AML-193 (cell line): Measurements from ENCODE around the gene EXOC4.
"Not testable (repeated sequence)": the region's sequence is repeated elsewhere in the genome, so short reads cannot be mapped to it uniquely, and the experiment has no call there.

Experiments used
- DNase-seq, 2 experiments: peaks; one replicate each; lab custom pipeline; 2025; lab: John Stamatoyannopoulos, UW

The EXOC4 gene

GRCh38 chr7:133987582-133987981 lies 734.7 kb downstream of the EXOC4 start:
- no peak for DNase-seq

DNA sequence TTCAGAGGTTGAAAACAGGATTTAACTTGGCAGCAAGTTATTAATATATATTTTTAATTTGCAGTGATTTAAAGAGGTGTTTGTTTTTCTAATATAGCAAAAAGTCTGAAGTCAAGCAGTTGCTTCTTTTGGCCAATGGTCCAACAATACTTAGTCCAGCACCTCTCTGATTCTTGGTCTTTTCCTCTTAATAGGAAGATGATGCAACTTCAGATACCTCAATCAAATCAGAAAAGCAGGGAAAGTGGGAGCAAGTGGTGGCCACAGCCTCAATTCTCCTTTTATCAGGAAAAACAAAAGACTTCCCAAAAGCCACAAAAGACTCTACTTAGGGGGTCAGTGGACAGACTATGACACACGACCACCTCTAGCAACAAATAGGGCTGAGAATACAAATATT lies 740.7 kb downstream of the EXOC4 start:
- no peak for DNase-seq

GRCh38 chr7:133994100-133994499 lies 741.2 kb downstream of the EXOC4 start:
- DNase-seq = not testable (repeated sequence)

- DNase-seq = no peak
Measured at GRCh38 chr7:133997463-133997862, 744.6 kb downstream of the EXOC4 start.

GRCh38 chr7:133999178-133999577 lies 746.3 kb downstream of the EXOC4 start:
- no peak for DNase-seq

DNA sequence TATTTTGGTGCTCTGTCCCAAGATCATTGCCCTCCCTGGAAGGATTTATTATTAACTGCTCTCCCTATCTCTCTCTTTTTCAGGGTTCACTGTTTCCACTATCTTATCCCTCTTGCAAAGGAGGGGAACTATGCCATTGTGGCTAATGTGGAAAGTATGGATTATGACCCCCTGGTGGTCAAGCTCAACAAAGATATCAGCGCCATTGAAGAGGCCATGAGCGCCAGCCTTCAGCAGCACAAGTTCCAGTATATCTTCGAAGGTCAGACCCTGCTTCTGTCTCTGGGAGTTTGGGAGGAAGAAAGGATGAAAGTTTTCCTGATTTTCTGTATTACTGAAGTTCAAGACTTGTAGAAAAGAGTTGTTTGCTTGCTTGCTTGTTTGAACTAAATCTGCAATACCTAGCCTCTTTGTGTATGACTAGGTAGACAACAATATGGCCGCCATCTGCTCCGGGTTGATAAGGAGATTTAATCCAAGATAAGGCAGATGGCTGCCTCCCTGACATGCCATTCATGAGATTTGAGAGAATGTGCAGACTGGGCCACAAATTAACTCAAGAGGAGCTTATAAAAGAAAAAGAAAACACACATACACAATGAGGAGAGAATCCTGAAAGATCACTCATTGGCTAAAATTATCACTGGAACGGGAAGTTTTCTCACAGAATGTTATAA lies 752.1 kb downstream of the EXOC4 start:
- DNase-seq = no peak

DNA sequence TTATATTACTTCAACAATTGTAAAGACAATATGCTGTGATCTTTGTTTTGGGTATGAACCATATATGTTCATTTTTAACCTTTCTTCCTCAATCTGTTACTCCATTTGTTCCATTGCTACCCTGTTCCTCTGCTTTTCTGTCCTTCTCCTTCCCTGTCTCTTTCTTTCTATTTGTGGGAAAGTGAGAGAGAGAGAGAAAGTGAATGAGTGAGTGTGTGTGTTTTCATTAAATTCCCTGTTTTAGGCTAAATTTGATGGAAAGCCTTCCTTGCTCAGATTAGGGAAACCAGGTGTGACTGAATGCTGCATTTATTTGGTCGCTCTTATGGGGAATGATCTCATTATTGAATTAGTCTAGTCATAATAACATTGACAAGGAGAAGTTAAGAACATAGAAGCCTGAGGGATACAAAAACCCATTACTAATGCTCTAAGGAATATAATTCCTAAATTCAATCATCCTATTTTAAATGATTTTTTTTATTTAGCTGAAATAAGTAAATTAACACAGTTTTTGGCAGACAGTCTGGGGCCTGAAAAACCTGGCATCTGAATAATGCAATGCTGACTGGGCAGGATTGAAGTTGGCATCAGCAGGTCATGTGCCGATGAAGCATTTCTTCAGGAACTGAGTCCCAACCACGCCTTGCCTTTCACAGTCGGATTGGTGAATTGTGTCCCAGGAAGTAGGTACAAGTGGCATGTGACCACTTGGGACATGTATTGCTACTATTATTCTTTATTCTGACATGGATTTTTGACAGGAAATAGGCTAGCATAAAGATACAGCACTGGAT lies 756.6 kb downstream of the EXOC4 start:
- DNase-seq = no peak

- no peak for DNase-seq
Measured at GRCh38 chr7:134013249-134013648, 760.4 kb downstream of the EXOC4 start.

DNA sequence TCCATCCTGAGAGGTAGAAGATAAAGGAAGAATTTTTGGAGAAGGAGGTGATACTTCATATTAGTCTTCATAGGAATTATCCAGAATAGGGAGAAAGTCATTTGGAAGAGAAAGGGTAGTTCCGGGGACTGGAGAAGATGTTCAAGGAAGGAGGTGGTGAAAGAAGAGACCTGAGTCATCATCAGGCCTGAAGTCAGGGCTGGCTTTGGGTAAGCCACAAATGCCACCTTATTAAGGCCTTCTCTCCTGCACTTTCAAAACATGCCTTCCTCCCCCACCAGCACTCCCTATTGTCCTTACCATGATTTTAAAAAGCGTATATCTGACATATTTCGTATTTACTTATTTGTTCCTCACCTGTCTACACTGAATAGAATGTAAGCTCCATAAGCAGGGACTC lies 762.1 kb downstream of the EXOC4 start:
- no peak for DNase-seq

DNA sequence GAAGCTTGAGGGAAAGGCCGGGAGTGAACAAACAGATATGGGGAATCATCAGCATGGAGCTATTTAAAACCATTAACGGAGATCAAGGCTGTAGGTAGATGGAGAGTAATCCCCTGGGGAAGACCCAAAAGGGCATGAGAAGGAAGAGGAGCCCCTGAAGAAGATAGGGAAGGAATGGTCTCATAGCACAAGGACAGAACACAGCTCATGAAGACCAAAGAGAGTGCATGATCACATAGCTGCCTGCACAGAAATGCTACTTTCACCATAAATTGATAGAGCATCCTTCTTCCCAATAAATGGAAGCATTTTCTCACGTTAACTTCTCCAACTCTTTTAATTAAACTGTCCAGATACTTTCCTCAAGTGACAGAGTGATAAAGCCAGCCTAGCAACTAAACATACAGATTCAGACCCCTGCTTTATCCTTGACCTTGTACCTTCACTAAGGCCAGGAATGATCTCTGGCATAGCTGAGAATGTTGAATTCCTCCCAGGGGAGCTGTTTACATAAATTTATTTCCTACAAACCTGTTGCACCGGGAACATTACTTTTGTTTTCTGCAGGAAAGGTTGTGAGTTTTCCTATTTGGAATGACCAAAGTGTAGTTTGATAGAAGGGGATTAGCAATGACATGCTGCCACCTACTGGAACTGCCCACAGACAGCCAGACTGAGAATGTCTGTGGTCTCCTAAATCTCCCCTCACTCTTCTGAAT lies 763.5 kb downstream of the EXOC4 start:
- DNase-seq = no peak

DNA sequence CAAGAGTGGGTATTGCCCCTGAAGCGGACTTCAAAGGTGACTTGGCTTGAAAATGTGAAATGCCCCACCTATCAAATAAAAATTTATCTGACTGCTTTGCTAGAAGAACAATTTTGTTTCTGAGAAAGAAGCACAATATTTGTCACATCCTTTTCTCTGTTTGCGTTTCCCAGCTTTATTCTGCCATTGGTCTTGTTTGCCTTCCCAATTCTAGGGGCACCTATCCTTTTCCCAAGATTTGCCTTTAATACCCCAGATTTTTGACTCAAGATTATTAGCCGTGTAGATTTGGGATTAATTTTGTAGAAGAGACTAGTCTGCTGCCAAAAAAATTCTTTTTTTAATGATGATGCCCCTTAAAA lies 764.0 kb downstream of the EXOC4 start:
- DNase-seq = no peak

- DNase-seq = no peak
Measured at GRCh38 chr7:134018306-134018705, 765.4 kb downstream of the EXOC4 start.

DNA sequence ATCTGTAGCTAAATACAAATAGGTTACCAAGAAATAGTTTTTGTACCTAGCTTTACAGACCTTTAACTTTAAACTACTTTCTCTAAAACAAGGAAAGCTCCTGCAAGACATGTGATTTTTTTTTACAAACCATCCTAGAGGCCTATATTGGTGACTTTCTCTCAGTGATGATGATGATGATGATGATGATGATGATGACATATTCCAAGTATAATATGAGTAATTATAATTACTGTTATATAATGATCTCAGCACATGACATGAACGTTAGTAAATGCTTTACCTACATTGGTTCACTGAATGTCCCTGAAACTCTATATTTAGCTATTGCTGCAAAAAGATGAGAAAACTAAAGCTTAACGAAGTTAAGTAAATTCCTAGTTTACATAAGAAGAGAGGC lies 766.4 kb downstream of the EXOC4 start:
- DNase-seq = no peak

DNA sequence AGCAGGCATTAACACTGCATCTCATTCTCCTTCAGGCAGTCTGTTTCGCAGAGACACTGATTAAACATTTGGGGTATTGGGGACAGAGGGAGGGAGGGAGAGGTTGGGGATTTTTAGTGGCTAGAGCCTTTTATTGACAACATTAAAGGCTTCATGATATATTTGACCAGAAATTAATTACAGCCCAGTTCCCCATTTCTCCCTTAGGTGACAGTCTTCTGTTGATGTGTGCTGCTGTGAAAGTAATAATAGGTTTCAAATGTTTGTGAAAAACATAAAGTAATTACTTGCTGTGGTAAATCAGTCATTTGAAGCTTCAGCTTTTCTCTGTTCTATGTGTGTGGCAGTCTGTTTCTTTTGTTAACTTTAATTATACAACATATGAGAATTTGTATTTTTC lies 769.0 kb downstream of the EXOC4 start:
- no peak for DNase-seq

- DNase-seq = no peak
Measured at GRCh38 chr7:134022286-134022911, 769.5 kb downstream of the EXOC4 start.

DNA sequence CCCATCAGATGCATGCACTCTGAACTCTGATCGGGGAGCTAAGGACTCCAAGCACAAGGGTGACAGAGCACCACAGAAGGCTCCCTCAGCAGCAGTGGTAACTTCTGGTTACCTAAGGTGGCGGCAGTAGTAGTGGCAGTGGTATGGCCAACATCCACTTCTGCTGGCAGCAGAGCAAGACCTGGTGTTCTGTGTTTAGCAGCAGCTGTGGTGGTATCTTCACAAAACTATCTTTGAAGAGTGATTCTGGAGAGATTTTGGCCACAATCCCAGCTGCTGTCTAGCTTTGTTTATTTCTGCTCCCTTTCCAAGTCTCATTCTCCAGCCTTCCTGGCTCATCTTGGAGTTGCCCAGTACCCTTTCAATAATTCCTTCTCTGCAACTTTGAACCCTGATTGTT lies 771.9 kb downstream of the EXOC4 start:
- no peak for DNase-seq

DNA sequence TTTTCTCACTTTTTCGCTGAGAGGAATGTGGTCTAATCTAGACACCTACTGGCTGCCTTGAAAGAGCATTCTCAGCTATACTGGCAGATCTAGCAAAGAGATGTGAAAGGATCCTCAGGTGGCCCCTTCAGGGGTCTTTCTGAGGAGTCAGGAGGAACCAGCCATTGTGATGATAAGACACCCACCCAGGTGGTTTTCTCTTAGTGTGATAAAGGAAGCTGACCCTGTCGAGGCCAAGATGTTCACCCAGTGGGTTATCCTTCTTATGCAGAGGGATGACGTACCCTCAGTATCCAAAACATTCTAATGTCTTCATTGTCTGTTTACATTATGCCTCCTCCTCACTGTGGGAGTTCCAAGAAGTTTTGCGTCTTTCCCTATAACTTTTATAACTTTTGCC lies 776.0 kb downstream of the EXOC4 start:
- no peak for DNase-seq

GRCh38 chr7:134029743-134030142 lies 776.9 kb downstream of the EXOC4 start:
- no peak for DNase-seq

- no peak for DNase-seq
Measured at GRCh38 chr7:134030460-134030865, 777.6 kb downstream of the EXOC4 start.

GRCh38 chr7:134031835-134032617 lies 779.1 kb downstream of the EXOC4 start:
- DNase-seq = no peak

DNA sequence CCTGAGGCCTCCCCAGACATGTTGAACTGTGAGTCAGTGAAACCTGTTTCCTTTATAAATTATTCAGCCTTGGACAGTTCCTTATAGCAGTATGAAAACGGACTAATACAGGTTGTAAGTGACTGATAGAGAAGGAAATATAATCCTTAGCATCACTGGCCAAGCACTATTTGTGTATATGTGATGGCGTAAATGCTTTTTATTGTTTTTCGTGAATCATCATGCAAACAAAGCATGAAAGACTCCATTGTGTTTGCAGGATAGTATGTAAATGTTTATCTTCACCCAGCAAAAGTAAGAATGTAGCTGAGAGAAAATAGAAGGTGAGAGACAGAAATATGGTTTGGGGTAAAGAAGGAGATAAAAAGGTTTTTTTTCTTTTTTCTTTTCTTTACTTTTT lies 781.8 kb downstream of the EXOC4 start:
- no peak for DNase-seq

- no peak for DNase-seq
Measured at GRCh38 chr7:134037991-134038390, 785.1 kb downstream of the EXOC4 start.
